ENCODE results near the gene E2F8.

Gene E2F8

GRCh38 chr11:19253817-19254216, 13.1 kb upstream of the E2F8 start:
- no peak for DNase-seq
- no peak for TF ChIP-seq CTCF (IDR thresholded peaks at IDR 0.05)
- H3K36me3 Mint-ChIP-seq (ENCODE audit: low read depth): peaks cover 11% of the 10 kb centered on the region
- H3K27ac Mint-ChIP-seq: no peak overlapping the region
- peaks cover 9% of the 10 kb centered on the region for H3K4me1 Mint-ChIP-seq
- no peaks in the 10 kb centered on the region for H3K27me3 Mint-ChIP-seq (ENCODE audit: low read depth, poor library complexity)
- H3K9me3 Mint-ChIP-seq: peaks cover 32% of the 10 kb centered on the region
- H3K4me3 Mint-ChIP-seq: no peak overlapping the region

GRCh38 chr11:19253153-19253745, 12.5 kb upstream of the E2F8 start:
- TF ChIP-seq CTCF (IDR thresholded peaks at IDR 0.05): no peak
- no peak for DNase-seq
- H3K9me3 Mint-ChIP-seq: peaks cover 38% of the 10 kb centered on the region
- peaks cover 11% of the 10 kb centered on the region for H3K36me3 Mint-ChIP-seq (ENCODE audit: low read depth)
- H3K27me3 Mint-ChIP-seq (ENCODE audit: low read depth, poor library complexity): no peaks in the 10 kb centered on the region
- peaks cover 9% of the 10 kb centered on the region for H3K4me1 Mint-ChIP-seq
- H3K4me3 Mint-ChIP-seq: no peak overlapping the region
- H3K27ac Mint-ChIP-seq: no peak overlapping the region

GRCh38 chr11:19252394-19253152, 11.8 kb upstream of the E2F8 start:
- Mint-ChIP-seq H3K36me3 (ENCODE audit: low read depth) (peaks cover 11% of the 10 kb centered on the region), H3K4me3 (no peak overlapping the region), H3K27ac (no peak overlapping the region), H3K4me1 (peaks cover 9% of the 10 kb centered on the region), H3K9me3 (peaks cover 45% of the 10 kb centered on the region), H3K27me3 (ENCODE audit: low read depth, poor library complexity) (no peaks in the 10 kb centered on the region)
- no peak for DNase-seq
- TF ChIP-seq CTCF (IDR thresholded peaks at IDR 0.05): no peak

- Mint-ChIP-seq H3K27me3 (ENCODE audit: low read depth, poor library complexity) (peaks cover 2% of the 10 kb centered on the region), H3K9me3 (peaks cover 51% of the 10 kb centered on the region), H3K27ac (no peak overlapping the region), H3K4me1 (peaks cover 9% of the 10 kb centered on the region), H3K4me3 (no peak overlapping the region), H3K36me3 (ENCODE audit: low read depth) (peaks cover 11% of the 10 kb centered on the region)
- DNase-seq: no peak
- no peak for TF ChIP-seq CTCF (IDR thresholded peaks at IDR 0.05)
Measured at GRCh38 chr11:19251577-19251976, 10.8 kb upstream of the E2F8 start.

GRCh38 chr11:19246816-19247215, 6.1 kb upstream of the E2F8 start:
- H3K36me3 Mint-ChIP-seq (ENCODE audit: low read depth): peaks cover 4% of the 10 kb centered on the region
- H3K27me3 Mint-ChIP-seq (ENCODE audit: low read depth, poor library complexity): peaks cover 31% of the 10 kb centered on the region
- no peak overlapping the region for H3K27ac Mint-ChIP-seq
- peaks cover 9% of the 10 kb centered on the region for H3K4me1 Mint-ChIP-seq
- no peak for DNase-seq
- peaks cover 36% of the 10 kb centered on the region for H3K9me3 Mint-ChIP-seq
- no peak for TF ChIP-seq CTCF (IDR thresholded peaks at IDR 0.05)
- no peak overlapping the region for H3K4me3 Mint-ChIP-seq

GRCh38 chr11:19245351-19245750, 4.6 kb upstream of the E2F8 start:
- Mint-ChIP-seq H3K4me1 (peaks cover 13% of the 10 kb centered on the region), H3K4me3 (no peak overlapping the region), H3K27me3 (ENCODE audit: low read depth, poor library complexity) (peaks cover 34% of the 10 kb centered on the region), H3K27ac (no peak overlapping the region), H3K36me3 (ENCODE audit: low read depth) (peaks cover 4% of the 10 kb centered on the region), H3K9me3 (peaks cover 35% of the 10 kb centered on the region)
- no peak for DNase-seq
- no peak for TF ChIP-seq CTCF (IDR thresholded peaks at IDR 0.05)

Measured in nephron progenitor cell (in vitro differentiated cells).